Stimulated activated CD8-positive, alpha-beta memory T cell treated with anti-CD3 and anti-CD28 coated beads, Interleukin-7, amount 100 ng/mL, for 48 hours (primary cell): ENCODE measurements around the gene IGSF10.

Experiments used
- DNase-seq, 2 donors: peaks; one replicate each; pipeline ENCODE4 v3.0.0-alpha.2; 2020; ENCODE audit warnings: low read depth in 1 of 2; ENCODE audit errors: extremely low read depth in 1 of 2

IGSF10 gene

DNA sequence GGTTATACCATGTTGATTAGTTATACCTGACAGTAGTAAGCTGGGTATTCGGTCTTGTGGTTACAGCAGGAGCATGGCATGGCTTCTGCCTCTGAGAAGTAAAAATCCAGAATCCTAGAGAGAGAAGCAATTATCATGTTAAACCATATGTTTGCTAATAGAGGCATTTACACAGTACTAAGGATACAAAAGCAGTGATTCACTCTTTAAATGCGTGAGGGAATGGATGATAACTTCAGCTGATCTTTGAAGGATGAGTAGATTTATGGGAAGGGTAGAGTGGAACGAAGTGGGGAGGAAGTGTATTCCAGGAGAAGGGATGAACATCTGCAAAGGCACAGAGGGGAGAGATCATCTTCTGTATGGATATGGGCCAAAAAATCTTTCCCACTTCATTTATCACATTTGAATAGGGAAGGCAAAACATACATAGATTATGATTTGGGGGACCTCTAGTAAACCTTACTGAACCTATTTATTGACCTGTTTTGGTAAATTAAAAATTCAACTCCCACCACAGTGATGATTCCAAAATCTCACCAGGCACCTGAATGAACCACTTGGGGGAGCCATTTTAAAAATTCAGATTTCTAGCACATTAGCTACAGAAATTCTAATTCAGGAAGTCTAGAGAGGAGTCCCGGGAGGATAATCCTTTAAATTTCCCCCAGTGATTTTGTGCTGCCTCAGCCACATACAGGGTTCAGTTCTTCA lies 35.1 kb downstream of the IGSF10 start:
- no peak for DNase-seq

DNA sequence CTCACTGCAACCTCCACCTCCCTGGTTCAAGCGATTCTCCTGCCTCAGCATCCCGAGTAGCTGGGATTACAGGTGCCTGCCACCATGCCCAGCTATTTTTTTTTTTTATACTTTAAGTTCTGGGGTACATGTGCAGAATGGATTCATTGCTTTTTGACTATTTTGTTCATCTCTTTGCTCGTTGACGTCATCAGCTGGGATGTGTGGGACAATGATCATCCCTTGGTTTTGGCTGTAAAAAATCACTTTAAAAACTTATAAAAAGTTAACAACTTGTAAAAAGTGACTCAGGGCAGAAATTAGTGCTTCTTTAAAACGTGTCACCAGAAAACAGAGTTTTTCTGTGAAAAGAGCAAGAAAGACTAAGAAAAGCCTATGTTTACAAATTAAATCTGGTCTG lies 37.8 kb downstream of the IGSF10 start:
- no peak for DNase-seq

DNA sequence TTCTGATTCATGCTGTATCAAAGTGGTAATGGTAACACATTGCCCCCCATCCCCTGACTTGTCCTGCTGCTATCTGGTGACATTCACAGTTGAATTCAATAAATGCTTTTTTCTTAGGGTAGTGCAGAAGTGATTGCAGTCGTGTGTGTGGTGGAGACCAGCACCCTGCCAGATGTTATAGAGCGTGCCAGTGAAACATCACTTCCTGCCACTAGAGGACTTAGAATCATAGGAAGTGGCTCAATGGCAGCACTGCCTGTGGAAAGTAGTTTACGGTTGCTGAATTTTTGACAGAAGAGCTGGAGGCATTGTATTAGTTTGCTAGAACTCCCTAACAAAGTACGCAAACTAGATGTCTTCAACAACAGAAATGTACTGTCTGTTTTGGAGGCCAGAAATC lies 38.9 kb downstream of the IGSF10 start:
- DNase-seq, result no peak

DNA sequence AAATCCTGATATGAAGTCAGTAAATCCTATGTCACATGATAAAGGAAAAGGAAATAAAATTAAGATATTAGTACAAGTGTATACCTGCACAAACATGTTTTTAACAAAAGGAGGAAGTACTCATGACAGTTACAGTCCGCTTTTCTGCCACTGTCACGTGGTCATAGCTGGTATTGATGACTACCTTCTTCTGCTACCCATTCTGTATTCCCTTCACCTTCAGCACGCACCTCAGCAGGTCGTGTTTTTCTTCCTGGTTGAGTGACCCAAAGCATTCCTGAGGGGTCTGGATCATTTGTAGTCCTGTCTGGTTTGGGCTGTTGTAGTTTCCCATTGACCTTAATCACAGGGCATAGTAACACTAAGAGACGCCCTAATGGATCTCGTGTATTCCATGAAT lies 41.1 kb downstream of the IGSF10 start:
- DNase-seq, result no peak

DNA sequence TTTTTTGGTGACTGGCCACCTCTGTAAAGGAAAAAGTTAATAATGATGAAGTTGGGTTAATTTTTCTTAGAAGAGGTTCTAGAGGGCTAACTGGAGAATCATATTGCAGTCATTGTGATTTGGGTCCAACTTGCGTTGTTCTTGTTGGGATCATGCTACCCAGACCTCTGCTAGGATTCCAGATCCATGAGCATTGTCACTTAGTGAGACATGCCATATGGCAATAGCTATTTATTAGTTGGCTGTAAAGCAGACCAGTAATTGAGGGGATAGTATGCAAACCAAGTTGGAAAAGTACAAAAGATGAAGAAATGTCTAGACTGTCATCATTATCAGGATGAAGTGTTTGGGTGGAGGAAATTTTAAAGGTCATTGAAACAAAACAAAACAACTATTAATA lies 45.6 kb downstream of the IGSF10 start:
- DNase-seq, result no peak

DNA sequence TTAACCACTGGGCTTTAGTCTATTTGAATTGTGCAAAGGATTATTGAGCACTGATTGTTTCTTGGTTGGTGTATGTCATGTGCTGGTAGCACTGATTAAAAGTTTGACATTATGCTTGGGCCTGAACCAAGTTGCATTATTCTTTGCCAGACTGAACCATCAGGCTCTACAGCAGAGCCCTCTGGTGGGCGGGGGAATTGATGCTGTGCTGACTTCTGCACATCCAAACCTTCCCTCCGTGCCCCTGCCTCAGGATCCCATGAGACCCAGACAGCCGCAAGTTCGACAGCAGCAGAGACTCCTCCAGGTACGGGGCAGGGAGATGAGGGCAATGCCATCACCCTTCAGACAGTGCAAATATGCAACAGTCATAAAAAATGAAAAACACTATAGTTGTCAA lies 47.9 kb downstream of the IGSF10 start:
- no peak for DNase-seq
